DND-41 (cell line): ENCODE measurements around the gene SPATS2.

ENCODE experiments used
- EZH2 ChIP-seq: IDR thresholded peaks from 3 replicates; pipeline ENCODE4 v1.6.1; 2012; ENCODE audit warnings: borderline replicate concordance, low read depth, mild to moderate bottlenecking, moderate library complexity, low read length, inconsistent platforms; ENCODE audit not compliant: severe bottlenecking
- TF ChIP-seq, protein P1 (sequence below): IDR thresholded peaks from 2 replicates; pipeline ENCODE4 v1.5.1; 2012; ENCODE audit warnings: borderline replicate concordance, low read length, moderate library complexity, mild to moderate bottlenecking; ENCODE audit not compliant: poor library complexity, severe bottlenecking; ENCODE audit errors: extremely low read depth

GRCh38 chr12:49397000-49397399, 29.7 kb downstream of the SPATS2 start:
- TF ChIP-seq EZH2, result no peak
- TF ChIP-seq, protein P1, sequence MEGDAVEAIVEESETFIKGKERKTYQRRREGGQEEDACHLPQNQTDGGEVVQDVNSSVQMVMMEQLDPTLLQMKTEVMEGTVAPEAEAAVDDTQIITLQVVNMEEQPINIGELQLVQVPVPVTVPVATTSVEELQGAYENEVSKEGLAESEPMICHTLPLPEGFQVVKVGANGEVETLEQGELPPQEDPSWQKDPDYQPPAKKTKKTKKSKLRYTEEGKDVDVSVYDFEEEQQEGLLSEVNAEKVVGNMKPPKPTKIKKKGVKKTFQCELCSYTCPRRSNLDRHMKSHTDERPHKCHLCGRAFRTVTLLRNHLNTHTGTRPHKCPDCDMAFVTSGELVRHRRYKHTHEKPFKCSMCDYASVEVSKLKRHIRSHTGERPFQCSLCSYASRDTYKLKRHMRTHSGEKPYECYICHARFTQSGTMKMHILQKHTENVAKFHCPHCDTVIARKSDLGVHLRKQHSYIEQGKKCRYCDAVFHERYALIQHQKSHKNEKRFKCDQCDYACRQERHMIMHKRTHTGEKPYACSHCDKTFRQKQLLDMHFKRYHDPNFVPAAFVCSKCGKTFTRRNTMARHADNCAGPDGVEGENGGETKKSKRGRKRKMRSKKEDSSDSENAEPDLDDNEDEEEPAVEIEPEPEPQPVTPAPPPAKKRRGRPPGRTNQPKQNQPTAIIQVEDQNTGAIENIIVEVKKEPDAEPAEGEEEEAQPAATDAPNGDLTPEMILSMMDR, result no peak
